Measurements from ENCODE around the gene EHBP1.
"Not testable (repeated sequence)": the region's sequence is repeated elsewhere in the genome, so short reads cannot be mapped to it uniquely, and the experiment has no call there.

The EHBP1 gene

DNA sequence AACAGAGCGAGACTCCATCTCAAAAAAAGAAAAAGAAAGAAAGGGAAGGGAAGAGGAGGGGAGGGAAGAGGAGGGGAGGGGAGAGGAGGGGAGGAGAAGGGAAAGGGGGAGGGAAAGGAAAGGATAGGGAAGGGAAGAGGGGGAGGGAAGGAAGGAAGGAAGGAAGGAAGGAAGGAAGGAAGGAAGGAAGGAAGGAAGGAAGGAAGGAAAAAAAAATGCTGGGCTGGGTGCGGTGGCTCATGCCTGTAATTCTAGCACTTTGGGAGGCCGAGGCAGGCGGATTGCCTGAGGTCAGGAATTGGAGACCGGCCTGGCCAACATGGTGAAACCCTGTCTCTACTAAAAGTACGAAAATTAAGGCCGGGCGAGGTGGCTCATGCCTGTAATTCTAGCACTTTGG lies 314.2 kb downstream of the EHBP1 start:
- not testable (repeated sequence) for DNase-seq (ENCODE audit: low spot score)

- DNase-seq (ENCODE audit: low spot score) = peak; percentile 38
Observed at GRCh38 chr2:63023444-63023843, 317.9 kb downstream of the EHBP1 start.

- no peak for DNase-seq (ENCODE audit: low spot score)
Observed at GRCh38 chr2:63027220-63027619, 321.7 kb downstream of the EHBP1 start.

- DNase-seq (ENCODE audit: low spot score) = no peak
Observed at GRCh38 chr2:63029058-63029457, 323.5 kb downstream of the EHBP1 start.

DNA sequence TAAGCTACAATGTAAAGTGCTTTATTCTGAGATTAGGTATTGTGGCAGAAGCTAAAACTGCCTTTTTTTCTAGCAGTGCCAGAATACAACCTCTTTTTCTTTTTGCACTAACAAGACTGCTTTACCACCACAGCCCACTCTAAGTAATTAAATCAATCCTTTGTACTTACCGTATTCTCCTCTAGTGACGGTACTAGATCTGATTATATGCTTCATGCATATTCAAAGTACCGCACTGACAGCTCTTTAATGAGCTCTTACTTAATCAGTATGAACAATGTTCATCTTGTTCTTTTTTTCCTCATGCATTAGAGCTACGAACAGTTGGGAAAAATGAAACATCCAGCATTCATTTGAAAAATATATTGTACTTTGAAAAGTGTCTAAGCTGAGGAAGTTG lies 329.0 kb downstream of the EHBP1 start:
- no peak for DNase-seq (ENCODE audit: low spot score)

DNA sequence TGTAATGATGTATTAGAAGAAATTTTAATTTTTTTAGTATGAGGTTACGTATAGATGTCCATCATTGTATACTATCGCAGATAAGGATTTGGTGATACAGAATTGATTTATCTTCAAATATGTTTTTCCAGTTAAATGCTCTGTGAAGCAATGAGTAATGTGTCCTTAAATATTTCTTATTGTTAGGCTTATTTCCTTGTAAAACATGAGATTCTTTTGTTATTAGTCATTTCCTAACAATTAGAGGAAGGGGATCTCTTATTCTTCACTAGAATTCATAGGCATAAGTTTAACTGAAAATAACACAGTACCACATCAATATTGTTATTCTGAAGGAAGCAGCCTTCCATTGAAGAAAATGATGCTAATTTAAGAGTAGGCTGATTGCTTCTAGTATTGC lies 329.7 kb downstream of the EHBP1 start:
- no peak for DNase-seq (ENCODE audit: low spot score)

DNA sequence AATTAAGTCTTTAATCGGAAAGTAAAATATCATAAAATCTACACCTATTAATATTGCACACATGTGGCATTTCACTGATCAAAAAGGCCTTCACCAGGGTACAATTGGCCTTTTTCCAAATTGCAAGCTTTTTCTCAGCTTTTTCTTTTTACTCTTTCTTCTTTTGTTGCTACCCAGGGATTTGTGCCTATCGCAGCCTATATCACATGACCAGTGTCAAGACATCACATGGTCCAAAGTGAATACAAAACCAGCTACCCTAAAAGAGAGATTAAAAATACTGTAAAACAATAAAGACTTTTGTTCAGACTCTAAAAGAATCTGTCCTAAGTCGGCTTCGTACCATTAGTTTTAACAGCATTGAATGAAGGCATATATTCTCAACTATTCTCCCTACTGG lies 330.1 kb downstream of the EHBP1 start:
- no peak for DNase-seq (ENCODE audit: low spot score)

- no peak for DNase-seq (ENCODE audit: low spot score)
Observed at GRCh38 chr2:63038034-63038433, 332.5 kb downstream of the EHBP1 start.

DNA sequence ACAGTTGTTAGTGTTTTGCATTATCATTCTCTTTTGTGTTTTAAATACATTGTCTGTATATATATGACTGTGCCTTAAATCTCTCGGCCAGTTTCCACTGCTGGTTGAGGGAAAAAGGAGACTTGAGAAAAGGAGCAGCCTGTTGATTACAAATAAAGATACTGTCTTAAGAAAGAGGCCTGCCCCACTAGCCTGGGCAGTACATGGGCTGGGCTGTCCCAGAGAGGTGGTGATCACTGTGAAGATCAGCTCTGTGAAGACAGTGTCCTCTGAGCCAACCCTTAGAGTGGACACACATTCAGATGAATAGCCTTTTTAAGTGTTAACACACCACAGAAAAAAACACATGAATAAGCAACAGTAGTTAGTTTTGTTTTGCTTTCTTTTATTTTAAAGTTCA lies 335.1 kb downstream of the EHBP1 start:
- no peak for DNase-seq (ENCODE audit: low spot score)

DNA sequence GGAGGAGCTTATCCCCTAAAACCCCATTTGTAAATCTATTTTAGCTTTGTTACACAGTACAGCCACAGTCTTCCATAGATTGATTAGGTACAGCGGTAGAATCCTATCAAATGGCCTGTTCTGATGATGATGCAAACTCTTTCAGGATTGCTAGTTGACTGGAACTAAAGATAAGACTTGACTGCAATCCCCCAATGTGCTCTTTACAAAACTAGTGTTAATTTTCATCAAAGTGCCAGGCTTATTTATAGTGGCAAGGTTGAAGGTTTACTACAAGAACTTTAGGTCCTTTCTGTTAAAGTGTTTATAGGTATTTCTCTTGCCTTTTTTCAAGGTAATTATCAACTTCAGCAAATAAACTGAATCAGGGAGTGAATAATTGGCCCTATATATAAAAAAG lies 336.1 kb downstream of the EHBP1 start:
- no peak for DNase-seq (ENCODE audit: low spot score)

- DNase-seq (ENCODE audit: low spot score) = no peak
Observed at GRCh38 chr2:63044362-63045327, 339.1 kb downstream of the EHBP1 start.

- DNase-seq (ENCODE audit: low spot score) = no peak
Observed at GRCh38 chr2:63046552-63046951, 341.0 kb downstream of the EHBP1 start.

- DNase-seq (ENCODE audit: low spot score) = no peak
Observed at GRCh38 chr2:63046961-63047320, 341.4 kb downstream of the EHBP1 start.

GRCh38 chr2:63047321-63048279 lies 342.1 kb downstream of the EHBP1 start:
- no peak for DNase-seq (ENCODE audit: low spot score)

DNA sequence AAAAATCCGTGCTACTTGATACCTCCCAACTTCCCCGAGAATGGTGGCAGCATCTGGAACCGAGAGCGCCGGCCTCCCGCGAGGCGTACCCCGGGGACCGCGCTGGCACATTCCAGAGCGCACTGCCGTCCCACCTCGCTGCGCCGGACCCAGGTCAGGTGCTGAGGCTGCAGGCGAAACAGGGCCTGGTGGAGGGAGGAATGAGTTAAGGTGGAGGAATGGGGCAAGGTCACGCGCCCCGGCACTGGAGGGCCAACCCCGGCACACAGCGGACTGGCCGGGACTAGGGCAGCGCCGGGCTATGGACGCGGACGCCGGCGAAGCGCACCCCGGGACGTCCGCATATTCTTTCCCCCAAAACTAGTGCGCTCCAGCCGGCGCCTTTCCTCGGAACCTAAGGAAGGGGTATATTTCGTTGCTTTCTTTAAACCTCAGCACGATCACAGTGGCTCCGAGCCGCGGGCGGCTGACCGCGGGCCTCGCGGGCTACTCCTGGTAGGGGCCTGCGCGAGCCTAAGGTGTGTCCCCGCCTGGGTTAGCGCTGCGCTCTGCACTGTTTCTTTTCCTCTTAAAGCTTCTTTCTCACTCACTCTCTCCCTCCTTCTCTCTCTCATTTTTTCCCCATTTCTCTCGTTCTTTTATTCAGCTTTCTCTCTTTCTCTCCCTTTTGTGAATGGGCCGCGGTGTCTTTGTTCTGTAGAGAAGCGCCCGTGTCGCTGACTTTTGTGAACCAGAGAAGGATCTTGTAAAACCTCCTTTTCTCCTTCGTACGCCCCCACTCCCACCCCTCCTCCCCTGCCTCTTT lies 343.1 kb downstream of the EHBP1 start:
- no peak for DNase-seq (ENCODE audit: low spot score)

DNA sequence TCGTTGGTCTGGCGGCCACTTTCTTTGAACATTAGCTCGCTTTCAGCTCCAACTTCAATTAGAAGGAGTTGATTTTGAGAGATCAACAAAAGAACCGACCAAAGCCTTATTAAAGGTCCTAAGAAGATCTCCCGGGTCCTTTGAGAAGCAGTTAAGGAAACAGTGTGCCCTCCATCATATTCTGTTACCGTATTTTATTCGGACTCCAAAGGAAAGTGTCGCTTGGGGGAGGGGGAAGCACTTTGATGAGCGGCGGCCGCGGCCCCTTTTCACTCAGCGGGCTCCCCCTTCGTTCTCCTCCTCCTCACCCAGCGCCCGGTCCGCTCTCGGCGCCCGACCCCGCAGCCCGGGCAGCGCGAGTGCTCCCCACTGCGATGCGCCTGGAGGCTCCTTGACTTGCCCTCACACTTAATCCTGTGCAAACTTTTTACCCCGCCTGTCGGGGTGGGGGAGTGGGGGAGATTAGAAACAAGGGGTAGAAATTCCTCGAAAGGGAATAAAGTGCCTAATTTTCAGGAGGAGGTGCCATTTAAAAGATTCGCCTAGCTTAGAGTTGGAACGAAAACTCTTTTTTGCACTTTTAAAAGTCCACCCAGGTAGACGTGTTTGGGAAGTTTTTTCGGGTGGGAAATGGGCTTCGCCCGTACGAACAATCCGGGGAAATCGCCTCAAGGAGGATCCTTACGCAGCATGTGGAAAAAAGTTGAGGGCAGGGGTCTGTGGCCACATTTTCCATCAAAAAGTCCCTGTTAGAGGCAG lies 343.9 kb downstream of the EHBP1 start:
- DNase-seq (ENCODE audit: low spot score) = no peak

DNA sequence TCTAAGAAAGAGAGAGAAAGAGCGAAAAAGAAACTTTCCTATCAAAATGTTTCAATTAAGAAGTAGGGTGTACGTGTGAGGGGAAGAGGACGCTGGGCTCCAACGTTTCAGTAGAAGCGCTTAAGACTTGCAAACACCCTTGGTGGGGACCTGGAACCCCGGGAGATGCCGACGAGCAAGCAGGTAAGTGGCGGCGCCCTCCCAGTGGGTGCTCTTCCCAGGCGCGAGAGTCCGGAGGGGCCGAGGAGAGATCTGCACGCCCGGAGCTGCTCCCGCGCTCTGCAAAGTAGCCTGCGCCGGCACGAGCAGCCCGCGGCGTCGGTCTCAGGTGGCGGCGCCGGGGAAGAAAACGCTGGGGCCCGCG lies 344.4 kb downstream of the EHBP1 start:
- peak; percentile 10 for DNase-seq (ENCODE audit: low spot score)

- DNase-seq (ENCODE audit: low spot score) = peak; percentile 66
Observed at GRCh38 chr2:63050334-63051041, 345.0 kb downstream of the EHBP1 start, which contains the start of gene OTX1. Gene OTX1, plus strand, starts transcription at chr2:63050830. Its CDS starts 2,161 bp downstream, at chr2:63052991.

DNA sequence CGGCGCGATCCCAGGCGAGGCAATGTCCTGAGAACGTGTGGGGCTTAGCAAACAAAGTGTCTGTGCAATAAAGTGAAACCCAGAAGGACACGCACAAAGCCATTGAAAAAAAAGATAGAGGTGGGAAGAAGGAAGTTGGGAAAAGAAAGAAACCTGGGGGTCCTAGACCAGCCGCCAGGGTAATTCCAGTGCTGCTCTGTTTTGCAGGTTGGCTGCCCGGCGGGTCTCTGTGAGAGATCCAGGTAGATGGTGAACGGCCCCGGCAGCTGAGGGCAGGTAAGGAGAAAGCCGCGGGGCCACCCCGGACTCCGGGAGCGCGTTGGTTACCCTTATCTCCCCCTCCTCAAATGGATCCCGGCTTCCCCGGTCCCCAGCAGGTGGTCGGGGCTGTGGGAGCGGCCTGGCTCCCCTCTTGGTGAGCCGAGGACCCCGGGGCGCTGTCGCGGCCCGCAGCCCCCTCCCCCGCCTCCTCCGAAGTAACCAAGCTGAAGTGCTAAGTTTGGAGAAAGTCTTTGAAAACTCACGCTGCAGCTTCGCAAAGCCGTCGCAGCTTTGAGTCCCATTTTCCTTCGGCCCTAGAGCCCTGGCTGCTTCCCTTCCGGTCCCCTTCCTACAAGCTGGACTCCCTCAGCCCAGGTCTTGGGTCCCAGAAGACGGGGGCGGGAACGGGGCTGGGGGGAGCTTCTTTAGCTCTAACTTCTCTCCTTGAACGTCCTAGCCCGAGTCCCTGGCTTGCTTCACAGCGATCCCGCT lies 345.7 kb downstream of the EHBP1 start:
- no peak for DNase-seq (ENCODE audit: low spot score)

Measured in cerebellar cortex (tissue), 1 donor.